ENCODE measurements around the gene UCK1. TPM values are rescaled to one million over a fixed set of nuclear protein-coding genes. Genes with fewer than 3 reads are reported as not detected.
"Not testable (repeated sequence)": the region's sequence is repeated elsewhere in the genome, so short reads cannot be mapped to it uniquely, and the experiment has no call there.

UCK1 gene
- total RNA-seq, 2 donors from 2014 or later: 23.3 to 23.7 TPM

DNA sequence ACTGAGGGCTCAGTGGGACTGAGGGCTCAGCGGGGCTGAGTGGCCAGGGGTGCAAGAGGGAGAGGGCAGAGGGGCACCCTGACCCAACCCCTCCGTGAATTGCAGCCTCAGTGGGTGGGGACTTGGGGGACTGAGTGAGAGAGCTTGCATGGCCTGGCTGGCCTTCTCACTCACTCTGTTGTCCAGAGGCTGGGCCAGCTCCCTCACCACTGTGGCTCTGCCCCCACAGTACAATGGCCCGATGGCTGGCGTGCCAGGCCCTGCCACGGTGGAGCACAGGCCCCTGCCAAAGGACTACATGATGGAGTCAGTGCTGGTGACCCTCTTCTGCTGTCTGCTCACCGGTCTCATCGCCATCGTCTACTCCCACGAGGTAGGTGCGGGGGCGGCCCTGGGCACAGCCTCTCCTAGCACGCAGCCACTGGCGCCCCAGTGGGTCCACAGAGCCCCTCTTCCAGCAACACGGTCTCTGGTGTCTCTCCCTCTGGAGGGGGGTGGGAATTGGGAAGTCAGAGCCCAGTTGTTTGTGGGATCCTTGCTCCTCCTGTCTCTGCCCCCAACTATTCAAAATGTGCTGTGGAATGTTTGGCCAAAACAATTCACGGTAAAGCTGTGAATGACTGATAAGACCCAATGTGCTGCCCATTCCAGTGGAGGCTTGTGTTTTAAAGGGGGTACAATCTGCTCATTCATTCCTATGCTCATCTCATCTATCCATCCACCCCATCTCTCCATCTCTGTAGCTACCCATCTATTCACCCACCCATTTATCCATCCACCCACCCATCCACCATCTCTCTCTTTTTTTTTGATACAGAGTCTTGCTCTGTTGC lies 25.0 kb upstream of the UCK1 start:
- intact Hi-C loops (cut with DNase I): no loop called here
- ATAC-seq (no peak), DNase-seq (no peak)

DNA sequence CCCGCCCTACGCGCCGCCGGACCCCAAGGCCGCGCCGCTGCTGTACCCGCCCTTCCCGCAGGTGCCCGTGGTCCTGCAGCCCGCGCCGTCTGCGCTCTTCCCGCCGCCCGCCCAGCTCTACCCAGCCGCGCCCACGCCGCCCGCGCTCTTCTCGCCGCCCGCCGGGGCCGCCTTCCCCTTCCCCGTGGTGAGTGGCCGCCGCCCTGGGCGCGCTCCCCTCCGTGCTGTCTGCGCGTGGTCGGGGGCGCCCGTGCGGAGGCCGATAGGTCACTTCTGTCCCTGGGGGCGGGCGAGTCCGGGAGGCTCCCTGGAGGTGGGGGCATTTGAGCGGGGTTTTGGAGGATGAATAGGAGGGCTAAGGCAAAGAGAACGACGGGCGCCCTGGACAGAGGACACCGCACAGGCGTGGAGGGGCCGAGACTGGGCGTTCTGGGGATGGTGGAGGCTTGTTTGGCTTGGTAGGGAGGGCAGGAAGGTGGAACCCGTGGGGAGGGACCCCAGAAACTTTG lies 23.8 kb upstream of the UCK1 start:
- DNase-seq (no peak), ATAC-seq (no peak)
- intact Hi-C loops (cut with DNase I): no loop called here

DNA sequence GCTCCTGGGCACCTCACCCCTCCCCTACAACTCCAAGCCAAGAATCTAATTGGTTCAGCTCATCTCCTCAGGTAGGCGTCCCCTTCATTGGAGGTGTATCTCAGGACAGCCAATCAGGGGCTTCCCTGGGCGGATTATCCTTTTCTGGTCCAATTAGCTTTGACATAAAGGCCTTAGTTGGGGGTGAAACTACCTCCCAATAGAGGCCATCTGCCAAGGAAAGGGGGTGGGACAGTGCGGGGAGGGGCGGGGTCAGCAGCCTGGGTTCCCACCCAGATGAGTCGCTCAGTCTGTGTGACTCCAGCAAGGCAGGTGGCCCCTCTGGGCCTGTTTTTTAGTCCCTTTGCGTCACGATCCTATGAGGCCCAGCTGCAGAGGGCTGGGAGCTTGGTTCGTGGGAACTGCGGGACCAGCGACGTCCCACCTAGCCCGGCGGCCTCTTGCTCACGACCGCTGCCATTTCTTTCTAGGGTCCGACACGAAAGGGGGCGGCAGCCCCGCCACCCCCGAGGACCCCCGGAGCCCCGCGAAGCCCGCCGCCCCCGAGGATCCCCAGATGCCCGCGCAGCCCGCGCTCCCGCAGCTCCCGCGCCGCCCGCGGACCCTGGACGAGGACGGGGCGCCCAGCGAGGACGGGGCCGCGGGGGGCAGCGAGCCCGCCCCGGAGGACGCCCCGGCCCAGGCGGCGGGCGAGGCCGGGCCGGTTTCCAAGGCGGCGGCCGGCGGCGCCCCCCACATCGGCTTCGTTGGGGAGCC lies 23.2 kb upstream of the UCK1 start:
- intact Hi-C loops (cut with DNase I): no loop called here
- DNase-seq: no peak
- no peak for ATAC-seq

DNA sequence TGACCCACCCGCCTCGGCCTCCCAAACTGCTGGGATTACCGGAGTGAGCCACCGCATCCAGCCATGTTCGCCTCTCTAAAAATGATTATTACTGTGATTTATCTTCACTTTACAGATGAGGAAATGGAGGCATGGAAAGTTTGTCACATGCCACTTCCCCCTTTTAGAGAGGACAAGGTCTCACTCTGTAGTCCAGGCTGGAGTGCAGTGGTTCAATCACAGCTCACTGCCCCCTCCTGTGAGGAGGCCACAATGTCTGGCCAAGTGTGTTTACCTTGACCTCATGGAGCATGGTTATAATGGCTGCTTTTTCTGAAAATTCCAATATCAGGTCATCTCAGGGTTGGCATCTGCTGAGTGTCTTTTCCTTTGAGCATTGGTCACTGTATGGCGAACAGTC lies 21.0 kb upstream of the UCK1 start:
- DNase-seq (no peak), ATAC-seq (no peak)
- intact Hi-C loops (cut with DNase I): no loop called here

DNA sequence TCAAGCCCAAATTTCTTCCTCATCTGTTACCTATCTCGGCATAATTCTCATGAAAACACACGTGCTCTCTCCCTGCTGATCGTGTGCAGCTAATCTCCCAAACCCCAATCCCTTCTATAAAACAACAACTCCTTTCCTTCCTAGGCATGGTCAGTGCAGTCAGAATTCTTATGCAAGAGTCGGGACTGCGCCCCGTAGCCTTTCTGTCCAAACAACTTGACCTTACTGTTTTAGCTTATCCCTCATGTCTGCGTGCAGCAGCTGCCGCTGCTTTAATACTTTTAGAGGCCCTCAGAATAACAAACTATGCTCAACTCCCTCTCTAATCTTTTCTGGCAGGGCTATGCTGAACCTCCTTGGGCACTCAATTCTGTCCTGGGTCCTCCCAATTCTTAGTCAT lies 19.4 kb upstream of the UCK1 start:
- DNase-seq; intact Hi-C loops (cut with DNase I); ATAC-seq: not testable (repeated sequence)

DNA sequence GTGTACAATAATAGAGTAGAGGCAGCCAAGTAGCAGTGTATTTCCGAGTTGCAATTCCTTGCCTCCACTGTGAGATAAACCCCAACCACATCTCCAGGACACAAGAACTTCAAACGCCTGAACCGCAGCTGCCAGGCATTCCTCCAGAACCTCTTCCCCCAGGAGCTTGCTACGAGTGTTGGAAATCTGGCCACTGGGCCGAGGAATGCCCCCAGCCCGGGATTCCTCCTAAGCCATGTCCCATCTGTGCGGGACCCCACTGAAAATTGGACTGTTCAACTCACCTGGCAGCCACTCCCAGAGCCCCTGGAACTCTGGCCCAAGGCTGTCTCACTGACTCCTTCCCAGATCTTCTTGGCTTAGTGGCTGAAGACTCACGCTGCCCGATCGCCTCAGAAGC lies 18.1 kb upstream of the UCK1 start:
- intact Hi-C loops (cut with DNase I); ATAC-seq; DNase-seq: not testable (repeated sequence)

DNA sequence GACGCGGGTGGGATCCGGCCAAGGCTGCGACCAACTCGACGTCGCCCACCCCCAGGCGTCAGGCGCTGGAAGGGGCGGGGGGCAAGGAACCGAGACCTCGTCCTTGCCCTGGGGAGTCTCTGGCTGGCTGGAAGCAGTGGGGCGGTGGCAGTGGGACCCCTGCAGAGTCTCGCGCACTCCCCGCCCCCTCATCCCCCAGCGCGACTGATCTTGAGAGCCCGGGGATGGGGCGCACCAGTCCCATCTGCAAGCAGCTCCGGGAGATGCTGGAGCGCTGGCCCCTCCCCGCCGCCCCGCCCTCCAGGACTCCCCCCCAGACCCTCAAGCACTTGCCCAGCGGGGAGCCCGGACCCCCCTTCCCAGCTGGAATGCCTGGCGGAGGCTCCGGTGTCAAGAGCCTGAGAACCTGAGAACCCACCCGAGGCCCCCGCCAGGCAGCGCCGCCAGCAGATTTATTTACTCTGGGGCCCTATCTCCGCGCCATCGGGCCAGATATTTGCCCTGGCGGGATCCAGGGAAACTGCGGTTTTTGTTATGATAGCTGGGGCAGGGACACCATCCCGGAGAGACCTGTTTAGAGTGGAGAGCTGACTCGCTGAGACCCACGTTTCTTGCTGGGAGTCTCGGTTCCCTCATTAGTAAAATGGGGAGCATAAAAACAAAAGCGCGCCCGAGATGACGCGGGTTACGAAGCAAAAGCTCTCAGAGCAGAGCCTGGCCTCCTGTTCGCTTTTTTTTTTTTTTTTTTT lies 15.4 kb upstream of the UCK1 start:
- DNase-seq (no peak), ATAC-seq (no peak)
- intact Hi-C loops (cut with DNase I): no loop called here

DNA sequence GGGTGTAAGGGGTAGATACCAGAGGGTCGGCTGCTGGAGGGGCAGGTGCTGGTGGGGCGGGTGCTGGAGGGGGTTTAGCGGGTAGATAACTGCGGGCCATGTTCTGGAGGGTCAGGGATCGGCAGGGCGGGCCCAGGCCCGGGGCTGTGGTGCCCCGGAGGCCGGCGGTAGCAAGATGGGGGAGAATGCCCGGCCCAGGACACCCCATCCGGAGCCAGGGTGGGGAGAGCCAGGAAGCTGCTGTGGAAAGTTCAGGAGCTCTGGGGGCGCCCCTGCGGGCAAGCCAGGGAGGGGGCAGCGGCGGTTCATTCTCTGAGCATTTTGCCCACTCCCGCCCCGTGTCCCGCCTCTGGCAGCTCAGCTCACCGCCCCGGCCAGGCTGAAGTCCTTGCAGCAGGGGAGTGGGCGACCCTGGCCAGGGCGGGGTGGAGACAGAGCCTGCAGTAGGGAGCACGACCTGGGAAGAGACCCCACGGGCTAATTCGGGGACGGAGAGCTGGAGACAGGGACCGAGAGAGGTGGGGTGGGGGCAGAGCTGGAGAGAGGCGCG lies 14.8 kb upstream of the UCK1 start:
- DNase-seq (no peak), ATAC-seq (peak in 1 of 2 donors; percentile 14)
- intact Hi-C loops (cut with DNase I): no loop called here

DNA sequence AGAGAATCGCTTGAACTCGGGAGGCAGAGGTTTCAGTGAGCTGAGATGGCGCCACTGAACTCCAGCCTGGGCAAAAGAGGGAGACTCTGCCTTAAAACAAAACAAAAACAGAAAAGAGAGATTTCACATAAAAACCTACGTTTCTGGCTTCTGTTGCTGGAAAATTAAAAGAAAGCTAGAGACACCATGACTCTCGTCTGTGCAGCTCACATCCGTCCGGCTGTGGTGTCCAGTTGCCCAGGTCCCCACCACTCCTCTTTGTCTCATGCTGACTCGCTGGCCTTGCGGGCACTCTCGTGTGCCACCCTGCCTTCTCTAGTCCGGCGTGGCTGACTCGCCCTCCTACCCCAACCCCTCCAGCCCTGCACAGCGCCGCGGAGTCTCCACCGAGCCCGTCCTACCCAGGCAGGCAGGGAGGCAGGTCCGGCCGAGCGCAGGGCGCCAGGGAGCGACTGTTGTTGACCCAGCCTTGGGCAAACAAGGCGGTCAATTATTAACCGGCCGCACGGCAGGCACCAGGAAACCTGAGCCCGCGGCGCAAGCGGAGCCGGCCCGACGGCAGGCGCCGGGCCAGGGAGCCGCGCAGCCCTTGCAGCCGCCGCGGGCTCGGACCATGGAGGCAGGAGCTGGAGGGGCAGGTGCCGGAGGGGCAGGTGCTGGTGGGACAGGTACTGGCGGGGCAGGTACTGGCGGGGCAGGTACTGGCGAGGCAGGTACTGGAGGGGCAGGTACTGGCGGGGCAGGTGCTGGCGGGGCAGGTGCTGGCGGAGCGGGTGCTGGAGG lies 14.1 kb upstream of the UCK1 start, which contains the start of gene PRRT1B:
TSS of gene PRRT1B (plus strand) at position 521 of the 783 bp plus-strand sequence. CDS start at position 614, 93 bp downstream.
- DNase-seq (no peak), ATAC-seq (peak; percentile 19 to 30)
- intact Hi-C loops (cut with DNase I): no loop called here

DNA sequence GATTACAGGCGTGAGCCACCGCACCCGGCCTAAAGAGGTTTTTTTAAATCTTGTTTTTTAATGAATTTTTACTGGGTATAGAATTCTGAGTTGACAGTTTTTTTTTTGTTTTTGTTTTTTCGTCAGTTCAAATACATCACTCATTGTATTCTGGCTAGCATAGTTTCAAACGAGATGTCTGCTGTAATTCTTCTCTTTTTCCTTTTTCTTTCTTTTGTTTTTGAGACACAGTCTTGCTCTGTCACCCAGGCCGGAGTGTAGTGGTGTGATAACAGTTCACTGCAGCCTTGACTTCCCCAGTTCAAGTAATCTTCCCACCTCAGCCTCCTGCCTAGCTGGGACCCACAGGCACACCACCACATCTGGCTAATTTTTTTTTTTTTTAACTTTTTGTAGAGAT lies 12.1 kb upstream of the UCK1 start:
- intact Hi-C loops (cut with DNase I): no loop called here
- no peak for ATAC-seq
- no peak for DNase-seq

DNA sequence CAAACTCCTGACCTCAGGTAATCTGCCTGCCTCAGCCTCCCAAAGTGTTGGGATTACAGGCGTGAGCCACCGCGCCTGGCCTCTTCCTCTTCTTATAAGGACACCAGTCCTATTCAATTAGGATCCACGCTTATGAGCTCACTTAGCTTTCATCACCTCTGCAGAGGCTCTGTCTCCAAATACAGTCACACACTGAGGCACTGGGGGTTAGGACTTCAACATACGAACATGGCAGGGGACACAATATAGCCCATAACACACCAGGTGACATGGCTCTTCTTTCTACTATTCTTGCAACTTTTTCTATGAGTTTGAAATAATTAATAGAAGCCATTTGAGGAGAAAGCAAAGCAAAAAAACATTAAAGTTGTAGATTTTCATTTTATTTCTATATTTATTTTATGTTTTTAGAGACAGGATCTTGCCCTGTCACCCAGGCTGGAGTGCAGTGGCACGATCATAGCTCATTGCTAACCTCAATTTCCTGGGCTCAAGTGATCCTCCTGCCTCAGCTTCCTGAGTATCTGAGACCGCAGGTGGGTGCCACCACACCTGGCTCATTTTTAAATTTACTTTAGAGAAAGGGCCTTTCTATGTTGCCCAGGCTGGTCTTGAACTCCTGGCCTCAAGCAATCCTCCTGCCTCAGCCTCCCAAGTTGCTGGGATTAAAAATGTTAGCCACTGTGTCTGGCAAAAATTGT lies 8.3 kb upstream of the UCK1 start:
- no peak for ATAC-seq
- no peak for DNase-seq
- intact Hi-C loops (cut with DNase I): no loop called here

DNA sequence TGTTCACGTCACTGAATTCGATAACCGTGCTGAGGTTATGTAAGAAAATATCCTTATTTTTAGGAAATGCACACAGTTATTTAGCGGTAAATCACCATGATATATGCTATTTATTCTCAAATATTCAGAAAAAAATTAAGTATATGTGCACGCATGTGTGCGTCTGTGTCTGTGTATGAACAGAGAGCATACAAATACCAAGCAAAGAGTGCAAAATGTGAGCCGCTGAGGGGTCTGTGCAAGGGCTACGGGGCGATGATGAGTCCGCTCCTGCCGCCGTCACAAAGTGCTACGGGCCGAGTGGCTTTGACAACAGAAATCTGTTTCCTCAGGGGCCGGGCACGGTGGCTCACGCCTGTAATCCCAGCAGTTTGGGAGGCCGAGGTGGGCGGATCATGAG lies 6.9 kb upstream of the UCK1 start:
- DNase-seq: no peak
- intact Hi-C loops (cut with DNase I): no loop called here
- no peak for ATAC-seq

DNA sequence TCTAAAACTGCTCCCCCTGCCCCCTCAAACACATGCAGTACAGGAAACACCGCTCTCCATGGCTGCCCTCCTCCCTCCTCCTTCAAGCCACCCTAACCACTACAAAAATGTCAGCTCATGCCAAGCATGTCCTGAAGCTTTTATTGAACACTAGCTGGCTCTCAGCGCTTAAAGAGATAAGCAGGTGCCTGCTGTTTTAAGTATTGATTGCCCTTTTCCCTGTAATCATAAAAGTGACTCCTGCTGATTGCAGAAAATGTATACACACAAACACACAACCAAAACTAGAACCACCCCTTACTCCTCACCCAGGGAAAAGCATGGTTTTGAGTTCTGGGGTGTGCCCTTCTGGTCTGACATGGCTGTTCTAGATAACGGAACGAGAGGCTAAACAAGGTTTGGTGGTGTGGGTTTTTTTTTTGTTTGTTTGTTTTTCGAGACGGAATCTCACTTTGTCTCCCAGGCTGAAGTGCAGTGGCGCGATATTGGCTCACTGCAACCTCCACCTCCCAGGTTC lies 3.7 kb upstream of the UCK1 start:
- ATAC-seq: no peak
- intact Hi-C loops (cut with DNase I): no loop called here
- DNase-seq: no peak

DNA sequence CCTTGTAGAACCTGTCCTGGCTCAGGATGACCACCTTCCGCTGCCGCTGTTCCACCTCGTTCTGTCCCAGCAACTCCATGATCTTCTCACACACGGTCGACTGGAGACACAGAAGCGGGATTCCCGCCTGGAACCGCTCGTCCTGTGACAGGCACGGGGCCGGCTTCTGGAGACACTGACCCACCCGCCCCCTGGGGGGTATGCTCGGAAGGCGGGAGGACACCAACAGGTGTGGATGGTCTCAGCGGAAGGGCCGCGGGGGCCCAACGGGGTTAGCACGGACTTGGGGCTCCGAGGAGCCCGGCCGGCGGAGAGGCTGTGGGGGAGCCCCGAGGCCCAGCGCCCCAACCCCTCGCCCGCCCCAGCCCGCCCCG lies 530 bp downstream of the UCK1 start:
- DNase-seq: no peak
- intact Hi-C loops (cut with DNase I): no loop called here
- peak; percentile 16 to 28 for ATAC-seq

DNA sequence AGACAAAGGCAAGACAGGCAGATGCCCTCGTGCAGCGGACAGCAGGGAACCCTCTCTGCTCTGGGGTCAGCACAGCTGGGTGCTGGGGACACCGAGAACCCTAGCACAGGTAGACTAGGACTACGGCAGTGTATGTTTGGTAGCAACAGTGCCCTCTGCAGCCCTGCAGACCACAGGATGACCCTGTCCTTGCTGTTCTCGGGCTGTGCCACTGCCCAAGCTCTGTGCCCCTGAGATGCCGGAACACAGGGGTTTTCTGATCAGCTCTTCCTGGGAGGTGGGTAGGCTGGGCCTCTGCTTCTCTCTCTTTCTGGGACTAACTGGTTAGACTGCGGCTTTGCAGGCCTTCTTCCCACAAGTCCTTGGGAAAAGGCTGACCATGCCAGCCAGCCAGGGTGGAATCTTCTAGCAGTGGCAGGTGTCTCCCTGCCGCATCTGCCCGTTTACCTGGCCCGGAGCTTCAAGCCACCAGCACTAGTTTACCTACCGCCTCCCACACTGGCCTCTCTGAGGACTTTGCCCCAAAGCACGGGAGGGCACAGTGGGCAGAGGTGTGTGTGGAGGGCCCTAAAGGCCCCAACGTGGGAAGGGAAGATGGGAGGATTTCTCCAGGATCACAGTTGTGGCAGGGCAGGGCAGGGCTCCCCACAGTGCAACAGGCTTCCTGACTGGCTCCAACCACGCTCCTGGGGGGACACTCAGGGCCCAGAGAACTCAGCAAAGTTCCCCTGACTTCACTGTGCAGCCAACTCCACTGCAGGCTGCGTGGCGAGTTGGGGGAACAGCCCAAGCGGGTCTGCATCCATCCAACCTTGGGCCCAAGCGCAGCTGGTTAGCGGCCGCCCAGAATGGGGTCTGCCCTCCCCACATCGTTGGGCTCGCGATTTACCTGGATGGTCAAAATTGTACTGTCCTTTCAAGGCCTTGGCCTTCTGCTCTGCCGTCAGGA lies 1.2 kb downstream of the UCK1 start:
- ATAC-seq (no peak), DNase-seq (no peak)
- intact Hi-C loops (cut with DNase I): no loop called here

DNA sequence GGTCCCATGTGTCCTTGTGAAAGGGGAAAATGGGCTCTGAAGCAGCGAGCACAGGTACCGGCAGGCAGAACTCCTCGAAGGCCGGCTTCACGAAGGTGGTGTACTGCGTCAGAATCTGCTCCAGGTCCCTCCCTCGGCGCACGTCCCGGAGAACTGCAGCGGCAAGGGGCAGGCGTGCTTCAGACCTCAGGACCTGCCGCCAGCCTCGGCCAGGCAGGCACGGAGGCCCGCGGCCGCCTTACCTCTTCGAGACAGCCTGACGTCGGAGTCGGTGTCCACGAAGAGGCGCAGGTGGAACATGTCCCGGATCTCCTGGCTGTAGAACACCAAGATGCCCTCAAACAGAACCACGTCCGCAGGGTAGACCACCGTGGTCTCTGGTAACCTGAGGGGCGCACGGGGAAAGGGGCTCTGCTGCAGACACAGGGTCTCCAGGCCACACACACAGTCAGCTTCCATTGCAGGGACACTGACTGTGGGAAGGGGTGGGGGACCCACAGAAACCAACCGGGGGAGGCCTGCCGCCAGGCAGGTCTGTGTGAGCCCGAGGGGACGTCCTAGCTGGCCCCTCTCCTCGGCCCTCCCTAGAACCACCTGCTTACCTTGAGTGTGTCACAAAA lies 2.1 kb downstream of the UCK1 start:
- no peak for ATAC-seq
- DNase-seq: no peak
- intact Hi-C loops (cut with DNase I): no loop called here
